Iris pigment epithelial cell (primary cell): ENCODE measurements around the gene CELF2.
"Not testable (repeated sequence)": the region's sequence is repeated elsewhere in the genome, so short reads cannot be mapped to it uniquely, and the experiment has no call there.

Experiments
- DNase-seq: peaks from one replicate; pipeline ENCODE4 v3.0.0-alpha.2; 2011; ENCODE audit warnings: low read depth

Gene CELF2

DNA sequence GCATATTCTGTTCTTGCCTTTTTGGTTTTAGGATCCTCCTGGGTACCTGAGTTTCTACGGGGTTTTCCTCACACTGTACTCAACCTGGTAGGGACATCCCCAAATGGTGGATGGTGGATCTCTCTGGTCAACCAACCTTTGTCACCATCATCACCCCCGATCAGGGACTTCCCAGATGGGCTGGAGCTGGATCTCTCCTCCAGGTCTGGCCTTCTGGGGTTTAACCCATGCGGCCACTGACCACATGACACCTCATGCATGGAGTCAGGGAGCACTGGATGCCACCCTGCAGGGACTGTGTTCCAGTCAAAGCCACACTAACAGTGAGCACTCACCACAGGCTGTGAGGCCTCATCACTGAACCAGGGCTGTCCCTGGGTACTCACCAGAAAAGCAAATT lies 80.0 kb downstream of the CELF2 start:
- DNase-seq = no peak

DNA sequence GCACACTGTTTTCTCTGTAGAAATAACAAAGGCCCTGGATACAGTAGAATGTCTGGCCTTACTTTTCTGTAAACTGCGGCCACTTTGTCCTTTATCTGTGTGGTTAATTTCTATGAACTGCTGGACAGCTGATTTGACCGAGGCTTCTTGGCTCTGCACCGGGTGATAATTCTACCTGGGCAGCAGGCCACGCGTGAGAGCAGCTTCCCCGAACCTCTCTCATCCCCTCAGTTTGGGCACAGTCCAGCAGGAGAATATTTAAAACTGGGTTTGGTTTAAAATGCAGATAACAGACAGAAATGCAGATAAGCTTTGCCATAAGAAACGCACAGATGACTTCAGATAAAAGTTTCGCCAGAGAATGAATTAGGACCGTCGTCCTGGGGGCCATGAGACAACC lies 81.0 kb downstream of the CELF2 start:
- no peak for DNase-seq

DNA sequence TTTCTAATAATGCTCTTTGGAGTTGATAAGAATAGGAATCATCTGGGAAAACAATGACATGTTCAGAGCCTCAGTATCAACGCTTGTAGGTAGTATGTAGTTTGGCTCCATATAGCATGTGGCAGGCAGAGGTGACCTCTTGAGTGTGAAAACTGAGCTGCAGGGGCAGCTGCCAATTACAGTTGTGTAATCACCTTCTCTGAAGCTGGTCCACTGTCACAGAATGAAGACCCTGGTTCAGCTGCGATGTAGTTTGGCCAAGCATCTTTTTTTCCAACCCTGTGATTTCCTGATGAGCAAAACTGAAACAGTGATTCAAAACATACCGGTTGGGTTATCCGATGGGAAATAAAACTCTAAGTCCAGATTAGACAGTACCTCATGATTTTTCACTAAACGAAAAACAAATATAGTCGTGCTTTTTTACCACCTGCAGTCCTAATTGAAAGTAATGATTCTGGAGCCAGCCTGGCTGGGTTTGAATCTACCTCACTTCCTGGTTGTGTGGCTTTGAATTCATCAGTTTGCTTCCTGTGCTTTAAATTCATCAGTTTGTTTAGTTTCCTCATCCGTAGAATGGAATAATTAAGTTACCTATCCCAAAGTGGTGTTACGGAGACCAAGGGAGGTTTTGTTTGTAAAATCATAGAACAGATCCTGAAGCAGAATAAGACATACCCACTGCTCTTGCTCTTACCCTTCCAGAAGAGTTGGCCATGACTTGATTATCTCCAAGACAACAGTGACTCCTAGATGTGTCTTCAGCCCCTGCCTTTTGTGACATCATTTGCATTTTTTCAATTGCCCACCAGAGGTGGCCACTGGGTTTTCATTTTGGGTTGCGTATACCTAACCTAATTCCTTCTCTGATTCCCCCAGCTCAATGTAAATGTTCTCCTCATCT lies 87.4 kb downstream of the CELF2 start:
- no peak for DNase-seq

DNA sequence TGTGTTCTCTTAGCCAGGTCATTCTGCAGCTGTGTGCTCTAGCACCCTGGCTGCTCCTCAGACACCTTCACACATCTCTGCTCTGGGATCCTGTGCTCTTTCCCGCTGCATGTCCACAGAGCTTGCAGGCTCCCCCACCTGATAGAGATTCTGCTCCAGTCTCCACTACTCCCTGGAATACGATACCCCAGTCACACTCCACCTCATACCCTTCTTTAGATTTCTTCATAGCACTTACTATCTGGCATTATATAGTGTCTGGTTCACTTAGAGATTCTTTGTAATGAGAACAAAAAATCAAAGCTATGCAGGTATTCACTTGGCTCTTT lies 88.0 kb downstream of the CELF2 start:
- no peak for DNase-seq

DNA sequence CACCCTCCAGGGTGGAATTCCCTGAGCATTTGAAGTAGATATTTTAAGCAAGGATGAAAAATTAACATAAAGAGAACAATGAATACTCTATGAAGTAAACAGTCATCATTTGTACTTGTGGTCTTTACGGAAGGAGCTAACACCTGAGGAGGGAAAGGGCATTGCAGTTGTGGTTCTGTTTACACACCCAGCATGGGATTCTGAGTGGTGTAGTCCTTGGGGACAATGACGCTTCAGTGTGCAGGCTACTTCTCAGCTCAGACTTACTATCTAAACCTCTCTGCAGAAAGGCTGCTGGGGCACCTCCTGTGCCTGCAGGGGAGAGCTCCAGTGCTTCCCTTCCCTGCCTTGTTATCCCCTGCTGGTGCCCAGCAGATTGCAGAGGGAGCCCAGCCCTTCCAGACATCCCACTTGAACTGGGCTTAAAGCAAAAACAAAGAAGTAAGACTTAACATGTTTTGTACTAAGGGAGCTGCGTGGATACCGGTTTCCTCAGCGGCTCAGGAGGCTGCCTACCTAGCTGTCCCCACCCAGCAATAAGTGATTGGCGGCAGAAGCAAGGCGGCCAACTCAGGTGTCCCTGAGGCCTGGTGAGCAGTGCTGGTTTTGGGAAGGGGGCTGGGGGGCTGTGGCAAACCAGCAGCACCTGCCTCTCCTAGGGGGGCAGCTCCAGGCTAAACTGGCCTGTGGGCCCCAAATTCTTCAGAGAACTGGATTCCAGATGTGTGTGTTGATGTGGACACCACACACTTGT lies 89.1 kb downstream of the CELF2 start:
- no peak for DNase-seq

DNA sequence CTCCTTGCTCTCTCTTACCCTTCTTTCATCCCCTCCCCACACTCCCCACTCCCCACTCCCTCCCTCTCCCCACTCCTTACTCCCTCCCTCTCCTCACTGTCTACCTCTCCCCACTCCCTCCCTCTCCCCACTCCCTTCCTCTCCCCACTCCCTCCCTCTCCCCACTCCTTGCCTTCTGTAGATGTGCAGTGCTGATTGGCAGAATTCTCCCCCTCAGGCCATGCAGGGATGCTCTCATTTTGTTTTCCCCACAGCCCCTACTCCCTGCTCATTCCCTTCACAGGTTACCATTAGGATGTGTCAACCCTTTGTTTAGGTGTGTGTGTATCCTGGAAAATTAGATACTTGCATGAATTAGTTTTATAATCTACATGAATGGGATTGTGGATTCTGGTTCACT lies 90.3 kb downstream of the CELF2 start:
- no peak for DNase-seq

DNA sequence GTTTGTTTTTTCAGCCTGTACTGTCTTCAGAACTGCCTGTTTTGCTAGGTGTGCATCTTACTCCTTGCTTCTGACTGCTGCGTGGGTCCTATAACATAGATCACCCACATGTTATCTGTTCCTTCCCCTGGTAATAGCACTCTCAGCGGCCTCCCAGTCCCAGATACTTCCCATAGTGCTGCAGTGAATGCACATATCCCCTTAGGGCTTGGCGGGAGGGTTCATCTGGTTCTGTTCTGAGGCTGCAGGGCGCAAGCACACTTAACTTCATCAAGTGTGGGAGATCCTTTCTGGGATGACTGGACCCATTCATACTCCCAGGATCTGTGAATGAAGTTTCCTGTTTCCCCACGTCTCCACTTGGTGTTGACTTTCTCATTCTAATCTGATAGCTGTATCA lies 90.7 kb downstream of the CELF2 start:
- no peak for DNase-seq

DNA sequence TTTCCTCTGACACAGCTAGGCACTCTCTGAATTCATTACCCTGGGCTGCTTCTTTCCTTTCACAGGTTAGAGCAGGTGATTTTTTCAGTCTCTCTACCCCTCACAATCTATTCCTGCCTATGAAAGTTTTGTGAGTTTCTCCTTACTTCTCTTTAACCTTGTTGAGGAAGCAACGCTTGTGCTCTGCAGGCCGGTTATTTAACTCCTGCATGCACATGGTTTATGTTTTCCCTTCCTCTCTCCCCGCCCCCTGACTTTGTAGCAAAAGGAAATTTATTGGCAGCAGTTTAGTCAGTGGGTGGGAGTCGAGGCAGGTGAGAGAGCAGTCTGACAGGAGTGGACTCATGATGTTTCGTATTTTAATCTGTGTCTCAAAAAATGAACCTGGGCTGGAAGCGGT lies 91.9 kb downstream of the CELF2 start:
- DNase-seq = no peak

DNA sequence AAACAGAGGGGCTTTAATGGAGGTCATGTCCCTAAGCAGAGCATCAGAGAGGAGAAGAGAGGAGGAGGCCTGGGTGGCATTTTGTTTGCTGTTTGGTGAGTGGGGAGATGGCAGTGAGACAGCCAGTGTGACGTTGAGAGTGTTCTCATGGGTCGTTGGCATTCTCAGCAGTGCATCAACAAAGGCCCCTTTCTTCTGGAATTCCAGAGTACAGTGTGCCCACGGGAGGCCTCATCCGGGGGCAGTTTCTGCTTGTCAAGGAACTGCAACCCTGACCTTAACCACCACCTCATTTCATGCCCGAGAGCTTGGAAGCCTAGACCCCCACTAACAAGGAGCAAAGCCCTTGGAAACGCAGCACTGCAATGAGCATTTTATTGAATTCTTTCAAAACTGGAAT lies 92.9 kb downstream of the CELF2 start:
- DNase-seq = no peak

DNA sequence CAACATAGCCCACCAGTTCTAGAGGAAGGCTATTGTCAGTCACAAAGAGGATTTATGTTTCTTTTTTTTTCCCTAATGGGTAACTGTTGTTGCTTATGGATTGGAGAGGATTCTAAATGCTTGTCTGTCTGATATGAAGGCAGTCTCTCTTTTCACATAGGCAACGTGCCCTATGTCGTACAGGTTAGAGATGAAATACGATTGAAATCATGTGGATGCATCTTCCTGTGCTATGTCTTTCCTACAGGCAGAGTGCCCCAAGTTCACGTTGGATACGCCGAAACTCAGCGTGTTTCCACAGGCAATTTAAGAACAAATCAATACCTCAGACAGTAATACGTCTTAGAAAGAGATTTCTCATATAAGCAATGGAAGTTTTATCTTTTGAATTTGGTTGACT lies 93.8 kb downstream of the CELF2 start:
- no peak for DNase-seq

DNA sequence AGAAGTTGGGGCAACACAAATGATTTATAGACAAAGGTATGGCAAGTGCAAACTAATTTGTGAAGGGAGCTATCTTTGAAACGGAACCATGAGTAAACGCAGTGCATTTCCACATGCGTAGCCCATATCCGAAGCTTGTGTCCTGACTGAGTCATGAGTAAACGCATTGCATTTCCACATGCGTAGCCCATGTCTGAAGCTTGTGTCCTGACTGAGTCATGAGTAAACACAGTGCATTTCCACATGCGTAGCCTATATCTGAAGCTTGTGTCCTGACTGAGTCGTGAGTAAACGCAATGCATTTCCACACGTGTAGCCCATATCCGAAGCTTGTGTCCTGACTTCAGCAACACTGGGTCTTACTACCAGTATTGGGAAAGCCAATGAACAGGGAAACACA lies 95.0 kb downstream of the CELF2 start:
- DNase-seq = no peak

DNA sequence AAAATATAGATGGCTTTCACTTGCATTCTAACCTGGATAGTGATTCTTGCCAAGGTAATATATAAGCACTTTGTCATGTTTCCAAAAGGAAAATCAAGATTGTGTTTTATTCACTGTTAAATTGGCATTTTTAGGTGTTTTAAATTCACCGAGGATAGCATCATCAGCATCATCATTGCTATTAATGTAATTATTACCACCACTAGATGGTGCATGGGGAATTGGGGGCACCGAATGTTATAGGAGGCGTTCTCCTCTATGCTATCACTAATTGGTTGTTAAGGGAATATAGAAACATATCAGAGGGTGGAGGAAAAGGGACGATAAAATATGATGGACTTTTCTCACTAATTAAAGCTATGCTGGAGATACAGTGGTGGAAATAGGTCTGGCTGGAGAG lies 95.5 kb downstream of the CELF2 start:
- DNase-seq = no peak

DNA sequence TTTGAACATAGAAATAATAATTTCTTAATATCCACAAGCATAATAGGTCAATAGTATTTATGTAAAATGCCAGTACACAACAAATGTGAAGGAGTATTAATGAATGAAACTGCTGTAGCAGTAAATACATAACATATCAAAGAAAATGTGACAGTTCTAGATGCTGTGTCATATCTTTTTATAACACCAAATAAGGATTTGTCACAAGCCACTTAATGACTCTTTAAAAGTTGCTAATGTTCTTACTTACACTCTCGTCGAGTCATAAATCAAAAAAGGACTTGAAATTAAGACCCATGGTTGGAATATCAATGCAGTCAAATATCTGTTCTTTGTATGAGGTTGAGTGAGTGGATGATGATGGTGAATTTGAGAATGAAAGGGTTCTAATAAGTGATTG lies 96.6 kb downstream of the CELF2 start:
- DNase-seq = no peak

DNA sequence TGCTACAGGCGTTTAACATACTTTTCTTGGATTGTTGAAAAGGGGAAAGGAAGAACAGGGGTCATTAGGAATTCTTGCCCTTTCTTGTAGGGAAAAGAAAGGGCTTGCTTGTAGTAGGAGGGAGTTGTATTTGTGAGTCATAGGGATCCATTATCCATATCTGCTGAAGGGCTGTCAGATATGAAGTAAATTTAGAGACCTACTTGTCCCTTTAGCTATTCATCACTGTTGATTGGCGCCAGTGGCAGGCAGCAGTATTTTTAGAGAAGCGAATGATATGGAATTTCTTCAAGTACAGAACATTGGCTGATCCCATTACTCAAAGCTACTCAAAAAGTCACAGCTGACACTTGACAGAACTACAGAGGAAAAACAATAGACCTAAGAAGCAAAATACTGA lies 97.7 kb downstream of the CELF2 start:
- no peak for DNase-seq

DNA sequence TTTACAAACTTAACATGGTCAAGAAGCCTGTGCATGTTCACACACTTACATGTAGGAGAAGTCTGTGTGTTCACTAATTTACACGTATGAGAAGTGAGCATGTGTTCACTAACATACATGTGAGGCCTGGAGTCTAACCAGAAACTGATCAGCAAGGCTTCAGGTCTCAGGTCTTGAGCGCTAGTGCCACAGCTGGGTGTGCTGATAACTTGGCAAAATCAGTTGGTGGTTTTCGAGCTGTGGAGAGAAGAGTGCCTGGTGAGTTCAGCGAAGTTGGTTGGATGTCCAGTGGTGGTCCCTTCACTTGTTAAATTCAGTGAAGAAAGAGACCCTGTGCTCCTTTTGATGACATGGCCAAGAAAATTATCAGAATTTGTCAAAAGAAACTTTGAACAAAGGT lies 98.7 kb downstream of the CELF2 start:
- no peak for DNase-seq

DNA sequence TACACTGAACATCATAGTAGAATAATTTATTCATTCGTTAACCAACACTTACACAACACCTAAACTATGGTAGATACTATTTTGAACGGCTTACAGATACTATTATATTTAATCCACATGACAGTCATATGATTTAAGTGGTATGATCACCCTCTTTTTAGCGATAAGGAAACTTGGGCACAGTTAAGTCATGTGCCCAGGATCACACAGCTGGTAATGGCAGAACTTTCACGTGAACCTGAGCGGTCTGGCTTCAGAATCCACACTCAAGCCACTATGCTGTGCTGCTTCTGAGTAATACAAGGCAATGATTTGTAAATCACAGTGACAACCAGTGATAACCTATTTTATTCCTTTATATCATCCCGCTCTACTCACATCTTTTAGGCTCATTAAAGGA lies 99.1 kb downstream of the CELF2 start:
- no peak for DNase-seq

DNA sequence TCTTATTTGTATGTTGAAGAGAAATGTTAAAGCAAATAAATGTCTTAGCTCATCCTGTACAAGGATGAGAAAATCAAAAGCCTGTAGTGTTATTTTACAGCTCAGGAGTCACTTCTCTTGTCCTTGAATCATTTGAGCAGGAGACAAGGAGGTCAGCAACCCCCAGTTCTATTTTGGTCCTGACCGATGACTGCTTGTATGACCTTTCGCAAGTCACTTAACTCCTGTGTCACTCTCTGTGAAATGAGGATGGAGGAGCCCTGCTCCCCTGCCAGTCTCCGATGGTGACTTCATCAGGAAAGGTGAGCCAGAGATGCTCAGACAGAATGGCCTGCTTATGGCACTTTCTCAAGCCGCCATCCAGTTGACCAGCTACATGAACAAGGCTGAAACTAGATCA lies 101.0 kb downstream of the CELF2 start:
- DNase-seq = no peak

DNA sequence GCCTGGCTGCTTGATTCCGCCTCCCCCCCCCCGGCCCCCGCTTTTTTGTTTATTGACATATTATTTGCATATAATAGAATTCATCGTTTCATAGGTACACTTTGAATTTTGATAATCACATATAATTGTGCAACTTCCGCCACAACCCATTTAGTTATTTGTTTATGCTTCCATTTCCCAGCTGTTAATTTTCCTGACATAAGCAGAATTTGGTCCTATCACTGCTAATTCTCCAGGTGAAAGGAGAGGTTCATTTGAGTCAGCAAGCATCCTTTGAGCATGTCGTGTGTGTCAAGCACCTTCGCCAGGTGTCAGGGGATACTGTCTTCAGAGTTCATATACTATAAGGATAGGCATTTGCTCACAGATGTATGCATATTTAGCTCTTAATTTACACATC lies 102.2 kb downstream of the CELF2 start:
- no peak for DNase-seq

DNA sequence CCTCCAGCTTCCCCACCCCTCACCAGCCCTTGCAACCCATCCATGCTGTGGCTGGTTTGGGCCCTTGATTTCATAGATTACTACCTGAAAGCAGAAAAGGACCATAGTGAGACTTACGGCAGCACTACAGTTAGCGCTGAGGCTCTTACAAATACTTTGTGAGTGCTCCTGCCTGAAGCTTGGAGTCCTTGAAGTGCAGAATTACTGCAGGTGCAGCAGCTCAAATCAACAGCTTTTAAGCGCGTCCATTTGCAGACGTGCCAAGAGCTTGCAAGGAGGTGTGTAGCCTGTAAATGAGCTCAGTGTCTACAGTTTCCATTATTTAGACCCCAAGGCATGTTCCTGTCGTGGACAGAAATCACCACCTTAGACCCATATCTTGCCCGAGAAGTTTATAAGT lies 103.0 kb downstream of the CELF2 start:
- DNase-seq = no peak

DNA sequence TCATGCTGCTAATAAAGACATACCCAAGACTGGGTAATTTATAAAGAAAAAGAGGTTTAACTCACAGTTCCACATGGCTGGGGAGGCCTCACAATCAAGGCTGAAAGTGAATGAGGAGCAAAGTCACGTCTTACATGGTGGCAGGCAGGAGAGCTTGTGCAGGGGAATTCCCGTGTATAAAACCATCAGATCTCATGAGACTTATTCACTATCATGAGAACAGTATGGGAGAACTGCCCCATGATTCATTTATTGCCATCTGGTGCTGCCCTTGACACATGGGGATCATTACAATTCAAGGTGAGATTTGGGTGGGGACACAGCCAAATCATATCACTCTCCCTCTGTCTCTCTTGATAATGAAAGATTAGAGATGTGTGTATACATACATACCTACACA lies 106.2 kb downstream of the CELF2 start:
- DNase-seq = not testable (repeated sequence)

DNA sequence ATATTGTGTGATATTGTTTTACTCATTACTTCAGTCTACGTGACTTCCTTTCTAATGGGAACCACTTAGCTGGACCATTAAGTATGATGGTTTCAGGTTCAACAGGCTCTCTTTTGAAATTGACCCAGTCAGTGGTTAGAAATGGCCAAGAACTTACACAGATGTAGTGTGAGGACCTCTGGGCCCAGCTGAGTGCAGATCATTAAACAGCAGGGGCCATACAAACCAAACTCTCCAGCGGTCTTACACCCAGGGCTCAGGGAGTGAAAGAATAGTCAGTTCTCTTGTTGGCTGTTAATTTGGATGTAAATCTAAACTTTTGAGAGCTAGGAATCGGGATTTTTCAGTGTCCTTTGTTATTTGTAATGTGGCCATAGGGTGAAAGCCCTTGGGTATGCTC lies 107.3 kb downstream of the CELF2 start:
- DNase-seq = no peak

DNA sequence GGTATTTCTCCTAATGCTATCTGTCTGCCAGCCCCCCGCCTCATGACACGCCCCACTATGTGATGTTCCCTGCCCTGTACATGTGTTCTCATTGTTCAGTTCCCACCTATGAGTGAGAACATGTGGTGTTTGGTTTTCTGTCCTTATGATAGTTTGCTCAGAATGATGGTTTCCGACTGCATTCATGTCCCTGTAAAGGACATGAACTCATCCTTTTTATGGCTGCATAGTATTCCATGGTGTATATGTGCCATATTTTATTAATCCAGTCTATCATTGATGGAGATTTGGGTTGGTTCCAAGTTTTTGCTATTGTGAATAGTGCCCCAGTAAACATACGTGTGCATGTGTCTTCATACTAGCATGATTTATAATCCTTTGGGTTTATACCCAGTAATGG lies 109.3 kb downstream of the CELF2 start:
- not testable (repeated sequence) for DNase-seq

DNA sequence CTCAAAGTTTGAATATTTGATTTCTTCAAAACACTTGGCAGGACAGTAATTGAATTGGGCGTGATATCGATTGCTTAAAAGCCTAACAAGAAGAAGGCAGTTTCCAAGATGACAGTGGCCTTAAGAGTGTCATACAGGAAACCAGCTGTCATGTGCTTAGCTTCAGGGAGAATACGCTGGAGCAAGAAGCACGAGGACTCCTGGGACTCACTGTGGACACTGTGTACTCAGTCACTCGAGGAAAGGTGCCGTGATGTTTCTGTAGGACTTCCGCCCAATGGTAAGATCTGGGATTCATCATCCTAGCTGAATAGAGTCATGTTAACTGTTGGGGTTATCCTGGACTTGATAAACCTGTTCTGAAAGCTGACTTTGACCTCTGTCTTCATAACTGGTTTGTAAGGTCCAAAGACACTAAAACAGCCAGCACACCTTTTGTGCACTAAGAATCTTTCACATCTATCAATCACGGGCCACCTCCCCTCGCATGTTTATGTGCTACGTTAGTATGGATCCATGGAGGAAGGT lies 113.5 kb downstream of the CELF2 start:
- no peak for DNase-seq

DNA sequence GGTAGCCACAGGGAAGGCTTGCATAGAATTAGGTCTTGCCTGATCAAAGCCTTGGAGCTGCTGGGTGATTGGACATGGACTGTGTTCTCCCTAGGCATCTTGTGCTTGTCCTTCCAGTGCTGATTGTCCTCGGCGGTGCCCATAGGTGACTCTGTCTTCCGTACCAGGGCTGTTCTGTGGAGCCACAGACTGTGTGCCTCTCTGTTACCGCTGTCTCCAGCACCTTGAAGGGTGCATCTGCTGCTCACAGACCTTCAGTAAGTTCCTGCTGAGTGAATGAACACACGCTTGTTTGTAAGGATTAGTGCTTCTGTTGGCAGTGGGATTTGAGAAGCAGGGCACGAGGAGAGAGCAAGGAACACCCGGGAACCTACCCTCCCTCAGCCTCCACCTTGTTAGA lies 116.7 kb downstream of the CELF2 start:
- no peak for DNase-seq
